HG02840 (cell line): Measurements from ENCODE around the gene ELOVL6.

ENCODE experiments used
- ATAC-seq: cut with Tn5 transposase; IDR thresholded peaks from one replicate; pipeline ENCODE4 v1.9.1; 2021; ENCODE audit warnings: mild to moderate bottlenecking, moderate library complexity, moderate number of reproducible peaks; ENCODE audit not compliant: unreplicated experiment, low FRiP score

Gene ELOVL6

GRCh38 chr4:110130576-110131358, 67.6 kb downstream of the ELOVL6 start:
- ATAC-seq, result no peak

- ATAC-seq, result no peak
Measured at GRCh38 chr4:110129544-110129943, 68.9 kb downstream of the ELOVL6 start.

GRCh38 chr4:110128472-110128919, 69.9 kb downstream of the ELOVL6 start:
- no peak for ATAC-seq

- no peak for ATAC-seq
Measured at GRCh38 chr4:110128029-110128428, 70.4 kb downstream of the ELOVL6 start.

GRCh38 chr4:110124711-110125110, 73.7 kb downstream of the ELOVL6 start:
- ATAC-seq, result peak; percentile 57

- no peak for ATAC-seq
Measured at GRCh38 chr4:110122201-110122600, 76.2 kb downstream of the ELOVL6 start.

- no peak for ATAC-seq
Measured at GRCh38 chr4:110120506-110120905, 77.9 kb downstream of the ELOVL6 start.

GRCh38 chr4:110119880-110120279, 78.5 kb downstream of the ELOVL6 start:
- no peak for ATAC-seq

- ATAC-seq, result no peak
Measured at GRCh38 chr4:110119337-110119736, 79.1 kb downstream of the ELOVL6 start.

GRCh38 chr4:110112056-110112455, 86.4 kb downstream of the ELOVL6 start:
- no peak for ATAC-seq

- no peak for ATAC-seq
Measured at GRCh38 chr4:110109455-110109854, 89.0 kb downstream of the ELOVL6 start.

GRCh38 chr4:110108960-110109359, 89.5 kb downstream of the ELOVL6 start:
- ATAC-seq, result no peak

GRCh38 chr4:110108422-110108821, 90.0 kb downstream of the ELOVL6 start:
- ATAC-seq, result peak; percentile 76

GRCh38 chr4:110107866-110108265, 90.5 kb downstream of the ELOVL6 start:
- ATAC-seq, result no peak

GRCh38 chr4:110106931-110107296, 91.5 kb downstream of the ELOVL6 start:
- ATAC-seq, result peak; percentile 73

- ATAC-seq, result no peak
Measured at GRCh38 chr4:110104661-110105060, 93.8 kb downstream of the ELOVL6 start.

- no peak for ATAC-seq
Measured at GRCh38 chr4:110099638-110100037, 98.8 kb downstream of the ELOVL6 start.

GRCh38 chr4:110096405-110096804, 102.0 kb downstream of the ELOVL6 start:
- no peak for ATAC-seq

GRCh38 chr4:110092646-110093045, 105.8 kb downstream of the ELOVL6 start:
- no peak for ATAC-seq

- ATAC-seq, result no peak
Measured at GRCh38 chr4:110091434-110092140, 106.8 kb downstream of the ELOVL6 start.

GRCh38 chr4:110088670-110089069, 109.7 kb downstream of the ELOVL6 start:
- ATAC-seq, result no peak
